CD4-positive, alpha-beta T cell treated with Interleukin-17A for 4 hours (primary cell): ENCODE measurements around the gene DLGAP1.

ENCODE experiments used
- DNase-seq: peaks from one replicate; pipeline ENCODE4 v3.0.0-alpha.2; 2020; ENCODE audit warnings: mixed read lengths

Gene DLGAP1

DNA sequence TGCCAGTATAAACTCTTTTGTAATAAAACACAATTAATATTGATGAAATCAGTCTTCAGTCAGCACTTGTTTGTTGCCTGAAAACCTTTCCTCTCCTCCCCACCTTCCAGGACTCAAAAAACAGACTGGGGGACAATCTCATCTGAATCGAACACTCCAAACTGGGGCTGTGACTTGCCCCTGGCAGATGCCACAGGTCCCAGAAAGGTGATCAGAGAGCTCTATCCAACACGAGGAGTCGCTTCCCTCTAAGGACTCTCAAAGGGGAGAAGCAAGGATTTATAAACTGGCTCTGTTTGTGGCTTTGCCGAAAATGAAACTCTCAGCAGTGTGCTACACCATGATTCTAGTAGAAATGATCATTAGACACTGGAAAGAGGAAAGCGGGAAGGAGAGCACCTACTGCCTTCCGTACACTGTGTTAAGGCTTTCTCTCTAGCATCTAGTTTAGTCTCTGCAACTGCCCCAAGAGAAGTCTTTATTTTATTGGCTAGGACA is 805.9 kb downstream of the DLGAP1 start:
- DNase-seq: no peak

DNA sequence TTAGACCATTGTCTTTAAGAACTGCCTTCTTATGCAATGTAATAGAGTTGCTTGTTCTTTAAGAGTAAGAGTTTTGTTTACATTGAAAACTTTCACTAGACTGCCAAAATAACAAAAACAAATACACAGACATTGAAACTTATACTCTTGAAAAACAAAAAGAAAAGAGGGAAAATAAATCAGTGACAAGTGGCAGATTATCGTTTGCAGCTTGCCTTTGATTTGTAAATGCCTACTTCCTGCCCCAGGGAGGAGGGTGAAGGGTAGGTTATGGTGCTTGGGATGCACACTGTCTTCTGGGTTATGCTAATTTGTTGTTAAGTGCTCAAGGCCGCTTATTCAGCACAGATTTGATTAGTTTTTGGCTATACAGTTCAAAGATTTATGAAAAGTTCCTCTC is 806.5 kb downstream of the DLGAP1 start:
- DNase-seq: no peak

DNA sequence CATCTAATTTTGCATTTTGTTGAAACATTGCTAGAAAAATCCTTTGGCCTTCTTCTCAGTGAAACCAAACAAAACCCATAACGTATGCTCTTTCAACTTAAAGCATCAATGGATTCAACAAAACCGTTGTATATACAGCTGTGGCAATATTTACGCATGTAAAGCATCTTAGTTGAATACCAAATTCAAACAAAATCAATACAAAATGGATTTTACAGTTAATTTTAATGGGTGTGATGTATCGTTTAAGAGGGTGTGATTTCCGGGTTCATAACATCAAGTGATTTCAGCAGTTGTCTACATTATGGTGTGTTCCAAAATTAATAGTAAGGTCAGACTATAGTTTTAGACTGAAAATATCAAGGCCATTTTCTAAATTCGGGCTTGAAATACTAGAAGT is 806.9 kb downstream of the DLGAP1 start:
- DNase-seq: no peak

DNA sequence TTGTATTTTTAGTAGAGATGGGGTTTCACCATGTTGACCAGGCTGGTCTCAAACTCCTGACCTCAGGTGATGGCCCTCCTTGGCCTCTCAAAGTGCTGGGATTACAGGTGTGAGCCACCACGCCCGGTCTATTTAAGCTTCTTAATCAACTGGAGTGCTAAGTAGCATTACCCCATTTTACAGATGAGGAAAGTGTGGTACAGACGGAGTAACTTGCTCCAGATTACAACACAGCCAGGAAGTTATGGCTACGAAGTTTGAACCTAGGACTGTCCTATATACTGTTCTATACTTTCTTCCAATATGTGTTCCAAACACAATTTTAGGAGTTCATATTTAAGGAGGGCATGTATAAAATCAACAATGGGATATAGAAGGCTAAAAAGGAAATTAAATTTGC is 807.5 kb downstream of the DLGAP1 start:
- no peak for DNase-seq

DNA sequence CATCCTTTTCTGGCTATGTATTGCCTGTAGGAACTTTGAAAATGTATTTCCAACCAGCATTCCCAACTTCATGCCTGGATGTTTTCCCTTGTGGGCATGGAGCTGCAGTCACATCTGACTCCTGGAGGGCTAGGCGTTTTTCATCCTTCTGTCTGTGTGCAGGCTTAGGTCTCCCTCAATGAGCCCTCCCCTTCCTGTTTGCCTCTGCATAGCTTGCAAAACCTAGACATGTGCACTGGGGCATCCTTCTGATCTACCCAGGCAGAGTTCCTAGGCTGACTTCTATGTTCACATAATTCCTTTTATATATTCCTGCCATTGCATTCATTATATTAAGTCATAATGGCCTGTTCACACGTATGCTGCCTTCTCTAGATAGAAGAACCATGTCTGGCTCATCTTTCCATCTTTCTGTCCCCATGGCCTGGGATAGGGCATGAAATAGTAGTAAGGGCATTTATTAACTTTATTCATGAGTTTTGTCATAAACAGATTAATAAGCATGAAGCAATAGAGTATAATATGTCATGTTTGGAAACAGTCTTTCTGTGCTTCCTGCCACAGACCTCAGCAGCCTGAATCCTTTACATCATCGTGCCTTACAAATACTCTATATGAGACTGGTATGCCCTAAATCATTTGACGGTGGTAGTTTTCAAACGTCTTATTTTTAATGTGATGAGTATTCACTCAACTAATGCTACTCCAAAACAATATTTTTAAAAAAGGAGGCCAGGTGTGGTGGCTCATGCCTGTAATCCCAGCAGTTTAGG is 809.5 kb downstream of the DLGAP1 start:
- DNase-seq: no peak

DNA sequence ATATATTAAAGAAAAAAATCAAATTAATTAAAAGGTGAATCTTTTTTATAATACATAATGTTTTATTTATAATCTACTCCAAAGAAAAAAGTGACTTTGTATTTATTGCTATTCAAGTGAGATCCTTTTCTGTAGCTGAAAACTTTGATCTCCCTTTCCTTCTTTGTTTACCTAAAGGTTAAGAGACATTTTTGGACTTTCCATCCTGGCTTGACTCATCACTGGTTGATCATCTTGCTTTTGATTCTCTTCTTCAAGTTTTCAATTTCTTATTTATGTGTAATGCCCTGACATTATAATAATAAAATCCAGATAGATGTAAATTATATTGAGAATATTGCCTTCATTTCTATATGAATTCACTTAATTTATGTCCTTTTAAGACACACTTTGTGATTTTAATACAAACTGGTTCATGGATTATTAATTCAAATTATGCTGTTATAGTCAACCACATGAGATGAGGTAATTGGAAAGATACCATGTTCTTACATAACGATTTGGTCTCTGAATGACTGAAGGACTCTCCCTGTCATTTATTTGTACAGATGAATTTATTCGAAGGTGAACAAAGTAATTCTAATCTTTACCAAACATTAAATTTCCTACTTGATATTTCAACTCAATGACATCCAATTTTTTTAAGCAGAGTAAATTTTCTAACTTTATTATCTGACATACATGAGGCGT is 820.7 kb downstream of the DLGAP1 start:
- no peak for DNase-seq

DNA sequence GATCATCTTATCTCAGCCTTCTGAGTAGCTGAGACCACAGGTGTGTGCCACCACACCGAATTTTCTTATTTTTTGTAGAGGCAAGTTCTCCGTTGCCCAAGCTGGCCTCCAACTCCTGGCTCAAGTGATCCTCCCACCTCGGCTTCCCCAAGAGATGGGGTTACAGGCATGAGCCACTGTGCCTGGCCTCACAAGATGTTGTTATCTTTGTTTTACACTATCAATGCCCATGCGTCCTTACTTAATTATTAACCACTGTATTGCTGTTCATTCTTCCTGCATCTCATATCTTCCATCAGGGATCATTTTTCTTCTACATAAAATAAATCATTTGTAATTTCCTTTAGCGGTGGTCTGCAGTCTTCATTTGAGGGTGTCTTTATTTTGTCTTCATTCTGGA is 823.2 kb downstream of the DLGAP1 start:
- no peak for DNase-seq

DNA sequence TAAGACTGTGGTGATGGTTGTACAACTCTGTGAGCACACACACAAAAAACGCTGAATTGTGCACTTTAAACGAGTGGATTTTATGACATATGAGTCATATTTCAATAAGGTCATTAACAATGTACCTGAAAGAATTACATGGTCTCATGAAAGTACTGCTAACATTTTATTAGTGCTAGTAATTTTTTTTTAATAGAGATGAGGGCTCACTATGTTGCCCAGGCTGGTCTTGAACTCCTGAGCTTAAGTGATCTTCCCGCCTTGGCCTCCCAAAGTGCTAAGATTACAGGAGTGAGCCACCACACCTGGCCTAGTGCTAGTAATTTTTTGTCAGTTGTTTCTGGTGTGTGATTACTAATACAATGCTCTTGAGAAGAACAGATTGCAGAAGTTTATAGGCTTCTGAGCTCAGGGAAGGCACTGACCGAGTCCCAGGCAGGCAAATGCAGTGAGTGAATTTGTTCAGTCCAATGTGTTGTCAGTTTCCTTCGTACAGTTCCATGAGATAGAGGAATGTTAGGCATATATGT is 828.1 kb downstream of the DLGAP1 start:
- DNase-seq: no peak

DNA sequence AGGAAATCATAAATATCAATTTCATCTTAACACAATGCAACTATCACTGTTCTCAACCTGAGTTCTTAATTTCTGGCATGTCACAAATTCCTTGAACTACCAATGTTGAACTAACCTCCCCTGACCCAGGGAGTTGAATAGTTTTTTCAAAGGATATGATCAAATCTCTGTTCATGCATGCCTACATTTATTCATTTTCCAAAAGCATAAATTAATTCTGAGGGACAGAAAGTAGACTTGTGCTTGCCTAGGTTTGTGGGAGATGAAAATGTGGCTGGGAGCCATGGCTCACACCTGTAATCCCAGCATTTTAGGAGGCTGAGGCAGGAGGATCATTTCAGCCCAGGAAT is 829.4 kb downstream of the DLGAP1 start:
- no peak for DNase-seq

DNA sequence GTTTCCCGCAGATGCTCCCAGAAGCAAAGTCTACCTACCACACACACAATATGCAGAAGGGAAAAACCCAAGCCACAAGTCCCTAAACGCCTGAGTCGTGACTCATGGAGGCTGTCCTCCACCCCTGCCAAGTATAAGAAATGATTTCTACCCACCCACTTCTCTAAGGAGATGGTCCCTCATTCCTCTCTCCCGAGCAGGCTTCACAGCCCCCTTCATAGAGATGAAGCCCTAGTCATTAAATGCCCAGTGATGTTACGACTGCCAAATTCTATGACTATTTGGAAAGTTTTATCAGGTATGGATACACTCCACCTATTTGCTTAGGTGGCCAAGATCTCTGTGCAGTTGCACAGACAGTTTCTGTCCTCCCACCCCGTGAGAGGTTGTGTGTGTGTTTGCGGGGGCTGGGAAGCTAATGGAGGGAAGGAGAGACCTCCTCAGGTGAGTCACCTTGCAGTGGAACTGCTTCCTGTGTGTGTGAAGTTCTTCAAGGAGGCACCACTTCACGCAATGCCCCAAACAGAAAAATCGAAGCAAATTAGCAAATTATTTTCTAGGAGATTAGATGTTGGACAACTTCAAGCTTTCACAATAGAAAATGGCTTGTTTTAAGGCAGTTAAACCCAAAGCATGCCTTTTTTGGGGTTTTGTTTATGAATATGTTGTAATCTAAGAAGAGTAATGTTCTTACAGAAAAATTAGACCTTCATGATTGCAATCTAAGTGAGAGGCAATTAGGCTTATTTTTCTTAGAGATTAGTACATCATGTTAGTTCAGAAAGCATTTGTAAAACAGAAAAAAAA is 830.0 kb downstream of the DLGAP1 start:
- peak; percentile 64 for DNase-seq

DNA sequence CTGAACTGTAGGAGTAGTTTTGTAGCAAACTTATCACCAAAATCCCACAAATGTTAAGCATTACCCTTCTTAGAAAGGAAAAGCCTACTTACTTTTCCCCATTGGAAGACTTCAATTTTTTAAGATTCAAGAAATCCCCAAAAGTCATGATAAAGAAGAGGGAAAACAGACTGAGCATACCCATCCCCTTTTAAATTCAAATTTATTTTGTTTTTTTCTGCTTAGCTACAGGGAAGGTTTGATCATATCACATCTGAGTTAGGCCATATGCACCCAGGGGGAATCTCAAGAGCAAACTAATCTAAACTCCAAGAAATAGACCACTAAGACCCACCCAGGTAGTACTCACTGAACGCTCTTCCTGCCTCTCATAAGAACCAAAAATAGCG is 830.6 kb downstream of the DLGAP1 start:
- DNase-seq: no peak

DNA sequence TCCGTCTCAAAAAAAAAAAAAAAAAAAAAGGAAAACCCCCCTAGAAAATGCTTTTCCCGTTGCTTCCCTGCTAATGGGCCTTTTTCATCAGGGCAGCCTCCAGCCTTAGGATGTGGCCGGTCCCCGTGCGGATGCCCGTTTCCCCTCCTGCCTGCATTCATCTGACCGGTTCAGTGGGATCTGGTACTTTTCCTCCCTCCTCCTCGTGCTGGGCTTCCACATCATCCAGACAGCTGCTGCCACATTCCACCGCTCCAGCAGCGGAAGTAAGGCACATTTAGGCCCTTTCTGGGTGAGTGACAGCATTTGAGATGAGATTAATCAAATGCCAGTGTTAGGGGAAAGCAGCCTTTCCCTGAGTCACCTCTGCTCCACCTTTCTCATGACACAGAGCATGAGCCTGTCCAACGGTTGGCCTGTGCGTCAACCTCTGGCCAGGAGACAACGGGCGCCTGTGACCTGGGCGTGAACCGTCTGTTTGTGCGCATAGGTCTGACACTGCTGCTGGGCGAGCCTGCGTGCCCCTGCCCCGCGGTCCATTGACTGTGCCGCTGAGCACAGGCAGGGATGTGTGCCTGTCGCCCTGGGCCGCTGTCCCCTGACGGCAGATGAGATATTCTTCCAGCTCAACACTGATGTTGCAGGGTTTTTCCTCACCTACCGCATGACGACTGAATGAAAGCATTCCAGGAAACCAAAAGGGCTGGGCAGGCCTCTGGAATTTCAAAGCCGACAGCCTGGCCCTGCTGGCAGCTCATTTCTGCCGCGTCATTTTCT is 831.1 kb downstream of the DLGAP1 start:
- DNase-seq: no peak

DNA sequence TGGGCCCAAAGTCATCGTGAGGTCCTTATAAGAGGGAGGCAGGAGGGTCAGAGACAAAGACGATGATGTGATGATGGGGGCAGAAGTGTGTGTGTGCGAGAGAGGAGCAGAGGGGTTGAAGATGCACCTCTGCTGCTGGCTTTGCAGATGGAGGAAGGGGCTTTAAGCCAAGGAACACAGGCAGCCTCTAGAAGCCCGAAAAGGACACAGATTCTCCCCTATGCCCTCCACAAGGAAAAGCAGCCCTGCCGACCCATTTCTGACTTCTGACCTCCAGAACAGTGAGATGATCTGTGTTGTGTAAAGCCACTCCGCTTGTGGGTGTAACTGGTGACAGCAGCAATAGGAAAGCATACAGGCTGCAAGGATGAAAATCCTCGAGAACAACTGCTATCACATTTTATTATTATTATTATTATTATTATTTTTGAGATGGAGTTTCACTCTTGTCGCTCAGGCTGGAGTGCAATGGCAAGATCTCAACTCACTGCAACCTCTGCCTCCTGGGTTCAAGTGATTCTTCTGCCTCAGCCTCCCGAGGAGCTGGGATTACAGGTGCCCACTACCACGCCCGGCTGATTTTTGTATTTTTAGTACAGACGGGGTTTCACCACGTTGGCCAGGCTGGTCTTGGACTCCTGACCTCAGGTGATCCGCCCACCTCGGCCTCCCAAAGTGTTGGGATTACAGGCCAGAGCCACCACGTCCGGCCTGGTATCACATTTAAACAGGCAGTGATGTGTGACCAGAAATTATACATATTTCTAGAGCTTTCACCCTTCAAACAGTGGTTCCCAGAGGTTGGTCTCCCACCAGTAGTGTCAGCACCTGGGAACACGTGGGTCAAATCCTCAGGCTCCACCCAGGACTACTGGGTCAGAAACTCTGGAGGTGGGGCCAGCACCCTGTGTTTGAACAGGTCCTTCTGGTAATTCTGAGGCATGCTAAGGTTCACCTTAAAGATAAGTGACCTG is 834.7 kb downstream of the DLGAP1 start:
- DNase-seq: no peak

DNA sequence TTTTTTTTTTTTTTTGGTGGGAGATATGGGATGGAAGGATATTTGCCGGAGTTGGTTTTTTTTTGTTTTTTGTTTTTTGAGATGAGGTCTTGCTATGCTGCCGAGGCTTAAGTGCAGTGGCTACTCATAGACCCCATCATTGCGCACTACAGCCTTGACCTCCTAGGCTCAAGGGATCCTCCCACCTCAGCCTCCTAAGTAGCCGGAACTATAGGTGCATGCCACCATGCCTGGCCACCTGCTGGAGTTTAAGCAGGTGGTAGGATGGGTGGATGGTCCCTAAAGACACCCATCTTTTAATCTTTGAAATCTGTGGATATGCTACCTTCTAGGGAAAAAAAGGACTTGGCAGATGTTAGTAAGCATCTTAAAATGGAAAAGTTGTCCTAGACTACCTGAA is 835.4 kb downstream of the DLGAP1 start:
- DNase-seq: no peak

DNA sequence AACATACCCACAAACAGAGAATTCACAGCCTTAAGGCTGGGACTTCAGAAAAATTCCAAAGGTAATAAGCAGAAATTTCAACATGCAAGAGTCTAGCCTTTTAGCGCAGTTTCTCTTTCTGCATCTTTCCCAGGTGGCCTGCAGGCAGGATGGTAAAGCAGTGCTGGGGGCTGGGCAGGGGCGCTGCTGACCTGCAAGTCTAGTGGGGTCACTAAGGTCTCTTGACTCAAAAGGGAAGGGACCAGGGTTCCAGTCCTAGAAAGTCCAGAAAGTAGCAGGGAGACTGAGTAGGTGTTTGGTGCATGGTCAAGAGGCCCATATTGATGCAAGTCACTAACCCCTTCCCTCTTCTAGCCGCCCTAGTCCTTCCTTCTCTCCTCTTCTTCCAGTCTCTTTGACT is 835.9 kb downstream of the DLGAP1 start:
- no peak for DNase-seq

DNA sequence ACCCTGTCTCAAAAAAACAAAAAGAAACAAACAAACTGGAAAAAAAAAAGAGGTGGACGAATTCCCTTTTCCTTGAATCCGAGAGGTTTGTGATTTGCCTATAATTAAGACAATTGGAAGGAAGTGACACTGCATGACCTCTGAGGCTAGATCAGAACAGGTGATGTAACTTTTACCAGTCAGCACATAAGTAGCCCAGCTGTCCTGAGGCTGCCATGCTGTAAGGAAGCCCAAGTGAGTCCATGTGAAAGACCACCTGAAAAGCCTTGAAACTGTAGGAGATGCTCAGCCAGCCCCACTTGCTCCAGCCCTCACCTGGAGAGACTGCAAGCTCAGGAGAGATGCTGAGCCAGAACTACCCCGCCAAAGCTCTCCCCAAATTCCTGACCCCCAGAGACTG is 838.4 kb downstream of the DLGAP1 start:
- DNase-seq: no peak

DNA sequence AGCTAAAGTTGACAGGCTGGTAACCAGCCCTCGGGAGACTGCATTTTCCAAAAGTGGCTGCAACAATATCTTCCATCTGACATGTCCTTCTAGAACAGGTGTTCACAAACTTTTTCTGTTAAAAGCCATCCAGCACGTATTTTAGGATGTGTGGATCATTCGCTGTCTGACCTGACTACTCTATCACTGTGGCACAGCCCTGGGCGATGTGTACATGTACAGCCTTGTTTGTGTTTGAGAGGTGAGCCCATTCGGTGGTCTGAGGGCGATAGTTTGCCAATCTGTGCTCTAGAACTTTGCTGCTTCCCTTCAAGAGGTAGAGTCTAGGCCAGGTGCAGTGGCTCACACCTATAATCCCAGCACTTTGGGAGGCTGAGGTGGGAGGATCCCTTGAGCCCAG is 839.0 kb downstream of the DLGAP1 start:
- DNase-seq: no peak

DNA sequence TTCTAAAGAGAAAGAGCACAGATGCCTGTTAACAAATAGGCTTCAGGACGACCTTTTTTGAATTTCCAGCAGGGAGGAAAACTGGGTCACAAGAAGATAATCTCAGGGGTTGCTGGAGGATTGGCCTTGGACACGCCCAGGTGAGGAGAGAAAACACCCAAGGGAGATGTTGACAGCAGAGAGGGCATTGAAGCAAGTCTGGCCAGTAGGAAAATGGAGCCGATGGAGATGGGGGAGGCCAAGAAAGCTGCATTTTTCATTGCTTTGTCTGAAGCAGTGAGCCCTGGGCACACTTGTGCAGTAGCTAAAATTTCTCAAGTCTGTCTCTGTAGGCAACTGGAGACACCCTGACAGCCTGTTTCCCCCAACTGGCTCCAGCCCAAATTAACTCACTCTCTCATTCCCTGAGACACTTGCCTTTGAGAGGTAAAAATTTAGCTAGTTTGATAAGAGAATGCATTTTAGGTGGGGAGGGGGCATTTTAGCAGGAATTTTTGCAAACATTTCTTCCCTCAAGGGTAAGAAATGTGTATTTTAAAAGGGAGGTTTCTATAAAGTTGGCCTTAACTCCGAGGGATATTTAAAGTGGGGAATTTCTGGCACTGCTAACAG is 839.6 kb downstream of the DLGAP1 start:
- DNase-seq: no peak

DNA sequence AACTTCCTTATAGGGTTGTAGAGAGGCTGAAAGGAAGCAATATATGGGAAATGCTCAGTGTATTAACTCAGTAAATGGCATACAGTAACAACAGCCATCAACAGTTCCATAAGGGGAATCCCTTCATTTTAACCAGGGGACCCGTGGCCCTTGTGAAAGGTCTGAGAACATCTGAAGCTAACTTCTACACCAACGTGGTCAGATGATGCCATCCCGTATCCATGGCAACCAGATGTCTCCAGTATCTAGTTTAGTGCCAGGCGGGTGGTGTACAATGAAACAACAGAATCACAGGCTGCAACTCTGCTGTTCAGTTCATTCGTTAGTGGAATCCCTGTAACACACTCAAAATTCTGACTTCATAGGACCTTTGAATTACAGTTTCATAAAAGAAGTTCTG is 842.8 kb downstream of the DLGAP1 start:
- DNase-seq: no peak

DNA sequence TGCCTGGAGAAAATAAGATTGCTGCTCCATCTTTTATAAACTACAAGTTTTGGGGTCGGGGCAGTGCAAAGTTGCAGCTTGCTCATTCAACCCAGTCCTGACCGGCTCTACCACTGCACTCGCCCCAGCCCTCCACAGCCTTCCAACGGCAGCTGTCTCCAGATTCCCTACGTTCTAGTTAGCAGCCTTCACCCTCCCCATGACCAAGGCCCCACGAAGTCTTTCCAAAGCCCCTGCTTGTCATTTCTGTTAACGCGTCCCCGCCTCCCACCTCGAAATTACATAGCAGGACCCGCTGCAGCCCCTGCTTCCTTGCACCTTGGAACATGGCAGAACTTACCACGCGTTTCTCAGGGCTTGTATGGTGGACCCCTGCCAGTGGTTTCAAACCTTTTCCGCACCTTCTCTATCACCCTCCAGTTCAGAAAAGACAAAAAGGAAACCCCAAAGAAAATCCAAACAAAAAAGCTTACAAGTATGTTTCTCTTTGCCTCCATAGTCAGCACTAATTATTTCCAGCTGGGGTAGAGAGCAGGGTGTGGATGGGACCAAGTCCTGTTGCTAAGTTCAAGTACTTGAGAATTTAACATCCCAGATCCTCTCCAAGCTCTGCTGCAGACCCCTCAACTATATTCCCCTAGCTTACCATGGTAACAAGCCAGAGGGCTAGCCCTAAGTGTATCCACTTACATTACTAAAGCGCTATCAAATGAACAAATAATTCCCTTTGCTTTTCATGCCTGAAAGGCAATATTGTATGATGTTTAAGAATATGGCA is 843.6 kb downstream of the DLGAP1 start:
- no peak for DNase-seq
